Mucosa of descending colon (tissue), 3 donors: ENCODE data around the gene TNIP1. TPM values are rescaled to one million over a fixed set of nuclear protein-coding genes. Genes with fewer than 3 reads are reported as not detected.

Source experiments
- ATAC-seq: fragments of 200-7000 bp; cut with Tn5 transposase; one replicate; pipeline ENCODE4 v1.9.1; 2020; ENCODE audit warnings: mild to moderate bottlenecking, moderate library complexity
- DNase-seq, 3 donors: peaks; one replicate each; pipeline ENCODE4 v3.0.0-alpha.2; 2020
- H3K36me3 ChIP-seq: fragments of 200-600 bp; one replicate; pipeline ENCODE4 v1.8.0; 2021; ENCODE audit warnings: low read depth, mild to moderate bottlenecking
- H3K4me1 ChIP-seq: fragments of 200-600 bp; one replicate; pipeline ENCODE4 v1.8.0; 2021; ENCODE audit warnings: low read depth, mild to moderate bottlenecking
- H3K4me3 ChIP-seq: fragments of 200-600 bp; one replicate; pipeline ENCODE4 v1.8.0; 2021; ENCODE audit warnings: mild to moderate bottlenecking
- H3K9me3 ChIP-seq: fragments of 200-600 bp; one replicate; pipeline ENCODE4 v1.8.0; 2021; ENCODE audit warnings: mild to moderate bottlenecking
- intact Hi-C, 2 donors: fragments of 100-400 bp; cut with DNase I in 1 of 2; cut with micrococcal nuclease in 1 of 2; formaldehyde crosslinking; loops; one replicate each; pipeline versions ENCODE4 v1.11.0 to v1.11.1; 2022; cut with DNase I, micrococcal nuclease
- total RNA-seq, 3 donors: library from RNA; stranded (reverse); fragmentation: NEBNext Ultra II Directional in 2 of 3; extraction: Animal tissue kit (Norgen Biotek cat#: 25700) in 2 of 3; gene quantifications; one replicate each; pipeline versions ENCODE4 v1.2.1 to v1.2.4, GENCODE V29; 2021 to 2023
- TF ChIP-seq, protein P1 (sequence below): fragments of 200-600 bp; IDR thresholded peaks from one replicate; pipeline ENCODE4 v1.8.0; 2022; ENCODE audit warnings: antibody characterized with exemption, mild to moderate bottlenecking
- donor health status: DM: no; HTN: no; CAD: no; lungs with moderate emphysema.
- donor health status: DM: no; HTN: no; CAD: no.
- donor health status: DM: no; HTN: yes; CAD: no.

TNIP1 gene
- total RNA-seq, 3 donors from 2014 or later, result 140 to 218 (median 156) TPM

- TF ChIP-seq, protein P1, sequence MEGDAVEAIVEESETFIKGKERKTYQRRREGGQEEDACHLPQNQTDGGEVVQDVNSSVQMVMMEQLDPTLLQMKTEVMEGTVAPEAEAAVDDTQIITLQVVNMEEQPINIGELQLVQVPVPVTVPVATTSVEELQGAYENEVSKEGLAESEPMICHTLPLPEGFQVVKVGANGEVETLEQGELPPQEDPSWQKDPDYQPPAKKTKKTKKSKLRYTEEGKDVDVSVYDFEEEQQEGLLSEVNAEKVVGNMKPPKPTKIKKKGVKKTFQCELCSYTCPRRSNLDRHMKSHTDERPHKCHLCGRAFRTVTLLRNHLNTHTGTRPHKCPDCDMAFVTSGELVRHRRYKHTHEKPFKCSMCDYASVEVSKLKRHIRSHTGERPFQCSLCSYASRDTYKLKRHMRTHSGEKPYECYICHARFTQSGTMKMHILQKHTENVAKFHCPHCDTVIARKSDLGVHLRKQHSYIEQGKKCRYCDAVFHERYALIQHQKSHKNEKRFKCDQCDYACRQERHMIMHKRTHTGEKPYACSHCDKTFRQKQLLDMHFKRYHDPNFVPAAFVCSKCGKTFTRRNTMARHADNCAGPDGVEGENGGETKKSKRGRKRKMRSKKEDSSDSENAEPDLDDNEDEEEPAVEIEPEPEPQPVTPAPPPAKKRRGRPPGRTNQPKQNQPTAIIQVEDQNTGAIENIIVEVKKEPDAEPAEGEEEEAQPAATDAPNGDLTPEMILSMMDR, result peak; percentile 60
- ATAC-seq (peak; percentile 64), DNase-seq (peak; percentile 78 to 86 (median 79))
- no peaks in the 10 kb centered on the region for H3K9me3 ChIP-seq
- H3K4me1 ChIP-seq, result no peaks in the 10 kb centered on the region
- H3K4me3 ChIP-seq, result no peak overlapping the region
- intact Hi-C loops, result loop anchor here (5.0 to 10.0 kb wide), 2 partner anchors 36 to 119 kb away; no protein-coding TSS in a partner anchor
- no peaks in the 10 kb centered on the region for H3K36me3 ChIP-seq
These were observed 45.4 kb upstream of the TNIP1 start for GRCh38 chr5:151126199-151126645.

DNA sequence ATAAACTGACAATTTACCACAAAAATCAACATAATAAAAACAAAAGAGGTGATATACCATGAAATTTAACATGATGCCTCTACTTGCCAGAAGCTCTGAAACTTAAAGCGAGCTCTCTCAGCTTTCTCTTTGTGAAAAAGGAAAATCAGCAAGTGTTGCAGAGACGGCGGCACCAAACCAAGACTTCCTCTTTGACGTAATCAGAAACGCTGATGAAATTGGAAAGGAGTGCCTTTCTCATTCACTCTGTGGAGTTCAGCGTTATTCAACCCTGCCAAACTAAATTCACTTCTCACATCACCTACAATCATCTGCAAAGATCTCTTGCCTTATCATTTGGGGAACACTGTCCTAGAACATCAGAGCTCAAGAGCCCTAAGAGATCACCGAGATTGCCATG is 44.6 kb upstream of the TNIP1 start:
- TF ChIP-seq, protein P1, result no peak
- H3K36me3 ChIP-seq, result no peaks in the 10 kb centered on the region
- H3K4me3 ChIP-seq, result no peak overlapping the region
- H3K4me1 ChIP-seq, result no peaks in the 10 kb centered on the region
- DNase-seq (no peak), ATAC-seq (peak; percentile 15)
- H3K9me3 ChIP-seq, result no peaks in the 10 kb centered on the region
- intact Hi-C loops, result loop anchor here (2.0 to 10.0 kb wide), 3 partner anchors 37 to 119 kb away; no protein-coding TSS in a partner anchor

GRCh38 chr5:151123897-151124751 is 43.3 kb upstream of the TNIP1 start:
- no peaks in the 10 kb centered on the region for H3K4me1 ChIP-seq
- intact Hi-C loops, result loop anchor here in 1 of 2 donors (2.0 to 10.0 kb wide), 2 partner anchors 41 to 121 kb away; no protein-coding TSS in a partner anchor
- DNase-seq (peak in 1 of 3 donors; percentile 70), ATAC-seq (peak; percentile 54)
- no peaks in the 10 kb centered on the region for H3K9me3 ChIP-seq
- TF ChIP-seq, protein P1, result no peak
- no peak overlapping the region for H3K4me3 ChIP-seq
- no peaks in the 10 kb centered on the region for H3K36me3 ChIP-seq

GRCh38 chr5:151122828-151123227 is 42.0 kb upstream of the TNIP1 start:
- ATAC-seq, result no peak
- no peak overlapping the region for H3K4me3 ChIP-seq
- H3K4me1 ChIP-seq, result no peaks in the 10 kb centered on the region
- H3K36me3 ChIP-seq, result no peaks in the 10 kb centered on the region
- intact Hi-C loops, result loop anchor here in 1 of 2 donors (10.0 kb wide), 1 partner anchor 122 kb away; no protein-coding TSS in a partner anchor
- TF ChIP-seq, protein P1, result no peak
- no peak for DNase-seq
- H3K9me3 ChIP-seq, result no peaks in the 10 kb centered on the region

GRCh38 chr5:151121665-151122064 is 40.8 kb upstream of the TNIP1 start:
- intact Hi-C loops, result loop anchor here in 1 of 2 donors (10.0 kb wide), 1 partner anchor 123 kb away; no protein-coding TSS in a partner anchor
- H3K9me3 ChIP-seq, result no peaks in the 10 kb centered on the region

More at GRCh38 chr5:151121665-151122064, 40.8 kb upstream of the TNIP1 start:
- TF ChIP-seq, protein P1, result no peak
- ATAC-seq, result no peak
- no peak for DNase-seq
- no peaks in the 10 kb centered on the region for H3K36me3 ChIP-seq
- H3K4me1 ChIP-seq, result no peaks in the 10 kb centered on the region
- H3K4me3 ChIP-seq, result no peak overlapping the region
